ENCODE data around the gene SPEF2. TPM values are rescaled to one million over a fixed set of nuclear protein-coding genes. Genes with fewer than 3 reads are reported as not detected.

SPEF2 gene
- total and polyA plus RNA-seq, 8 donors, result 1.5 to 25.4 (median 3.8) TPM

DNA sequence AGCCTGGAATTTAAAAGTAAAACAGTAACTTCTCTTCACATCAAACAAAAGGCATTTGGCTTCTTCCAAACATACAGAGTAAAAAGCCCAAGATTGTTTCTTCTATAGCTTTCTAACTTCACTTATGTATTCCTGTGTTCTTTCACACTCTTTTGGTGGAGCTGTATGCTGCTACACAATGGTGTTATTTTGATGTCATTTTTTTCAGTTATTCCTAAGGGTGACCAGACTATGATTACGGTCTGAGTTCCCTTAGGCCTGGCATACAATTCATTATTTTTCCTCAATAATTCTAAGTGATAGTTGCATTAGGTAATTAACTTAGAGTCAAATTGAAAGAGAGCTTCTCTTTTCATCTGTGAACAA lies 172.8 kb downstream of the SPEF2 start:
- no peak for DNase-seq
- TF ChIP-seq POLR2AphosphoS5 (IDR thresholded peaks at IDR 0.05) (no peak), POLR2A (IDR thresholded peaks at IDR 0.05) (no peak), EP300 (IDR thresholded peaks at IDR 0.05) (no peak)
- TF ChIP-seq, protein P1, sequence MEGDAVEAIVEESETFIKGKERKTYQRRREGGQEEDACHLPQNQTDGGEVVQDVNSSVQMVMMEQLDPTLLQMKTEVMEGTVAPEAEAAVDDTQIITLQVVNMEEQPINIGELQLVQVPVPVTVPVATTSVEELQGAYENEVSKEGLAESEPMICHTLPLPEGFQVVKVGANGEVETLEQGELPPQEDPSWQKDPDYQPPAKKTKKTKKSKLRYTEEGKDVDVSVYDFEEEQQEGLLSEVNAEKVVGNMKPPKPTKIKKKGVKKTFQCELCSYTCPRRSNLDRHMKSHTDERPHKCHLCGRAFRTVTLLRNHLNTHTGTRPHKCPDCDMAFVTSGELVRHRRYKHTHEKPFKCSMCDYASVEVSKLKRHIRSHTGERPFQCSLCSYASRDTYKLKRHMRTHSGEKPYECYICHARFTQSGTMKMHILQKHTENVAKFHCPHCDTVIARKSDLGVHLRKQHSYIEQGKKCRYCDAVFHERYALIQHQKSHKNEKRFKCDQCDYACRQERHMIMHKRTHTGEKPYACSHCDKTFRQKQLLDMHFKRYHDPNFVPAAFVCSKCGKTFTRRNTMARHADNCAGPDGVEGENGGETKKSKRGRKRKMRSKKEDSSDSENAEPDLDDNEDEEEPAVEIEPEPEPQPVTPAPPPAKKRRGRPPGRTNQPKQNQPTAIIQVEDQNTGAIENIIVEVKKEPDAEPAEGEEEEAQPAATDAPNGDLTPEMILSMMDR (IDR thresholded peaks at IDR 0.05), result no peak
- Histone ChIP-seq H3K27ac (no peak overlapping the region), H3K9me3 (no peaks in the 10 kb centered on the region), H3K4me3 (no peak overlapping the region), H3K27me3 (no peaks in the 10 kb centered on the region), H3K4me1 (no peaks in the 10 kb centered on the region), H3K36me3 (no peaks in the 10 kb centered on the region)
- WGBS, 5 donors, result 81 to 90% (median 87%) methylated on average over 1 of the region's 1 CpG
- intact Hi-C loops (cut with DNase I; ENCODE audit: low total_unique reads), result no loop called here

DNA sequence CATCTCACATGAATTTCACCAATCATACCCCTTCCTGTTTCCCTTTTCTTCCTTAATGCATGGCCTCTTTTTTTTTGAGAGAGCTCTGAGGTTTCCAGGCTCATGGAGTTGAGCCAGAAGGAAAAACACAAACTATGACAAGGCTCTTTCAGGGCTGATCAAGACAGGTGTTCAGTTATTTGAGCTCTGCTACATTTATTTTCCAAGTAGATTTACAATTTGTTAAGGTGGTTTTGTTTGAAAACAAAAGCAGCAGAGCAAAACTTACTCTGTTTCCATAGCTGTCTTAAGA lies 176.6 kb downstream of the SPEF2 start:
- intact Hi-C loops (cut with DNase I; ENCODE audit: low total_unique reads), result no loop called here
- DNase-seq, result no peak
- Histone ChIP-seq H3K4me3 (no peak overlapping the region), H3K4me1 (peaks cover 0 to 8% (median 3%) of the 10 kb centered on the region in 4 donors), H3K9me3 (no peaks in the 10 kb centered on the region), H3K27me3 (no peaks in the 10 kb centered on the region), H3K36me3 (no peaks in the 10 kb centered on the region), H3K27ac (no peak overlapping the region)
- TF ChIP-seq, protein P1 (IDR thresholded peaks at IDR 0.05), result no peak

DNA sequence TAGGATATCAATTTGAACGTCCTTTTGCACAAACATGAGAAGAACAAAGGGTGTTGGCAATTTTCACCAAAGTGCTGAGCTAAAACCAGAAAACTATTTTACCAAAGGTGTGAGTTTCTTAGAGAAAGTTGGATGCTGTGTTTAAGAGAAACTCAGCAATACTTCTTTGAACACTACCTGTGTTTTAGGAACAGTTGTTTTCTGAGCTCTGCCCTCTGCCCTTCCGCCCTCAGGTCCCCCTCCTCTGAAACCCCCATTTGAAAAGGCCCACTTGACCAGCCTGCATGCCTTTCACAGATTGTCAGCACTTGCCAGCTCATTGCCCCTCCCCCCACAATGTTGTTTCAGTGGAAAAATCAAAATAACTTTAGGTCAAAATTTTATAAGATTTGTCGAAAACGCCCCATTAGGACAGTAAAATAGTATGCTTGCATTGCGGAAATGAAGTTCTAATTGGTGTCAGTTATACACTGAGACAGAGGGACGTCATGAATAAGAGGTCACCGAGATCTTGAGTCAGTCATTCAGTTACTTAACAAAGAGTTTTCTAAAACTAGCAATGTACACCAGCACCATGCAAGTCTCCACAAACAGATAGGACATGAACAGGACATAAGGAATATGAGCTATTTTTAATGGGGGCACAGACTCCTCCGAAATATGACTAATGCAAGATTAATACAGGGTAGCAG lies 177.2 kb downstream of the SPEF2 start:
- Histone ChIP-seq H3K4me1 (peaks cover 0 to 8% (median 3%) of the 10 kb centered on the region in 4 donors), H3K36me3 (no peaks in the 10 kb centered on the region), H3K27ac (no peak overlapping the region), H3K27me3 (no peaks in the 10 kb centered on the region), H3K9me3 (no peaks in the 10 kb centered on the region), H3K4me3 (no peak overlapping the region)
- 73 to 83% (median 79%) methylated on average over 8 of the region's 8 CpGs for WGBS, 5 donors
- no peak for DNase-seq
- intact Hi-C loops (cut with DNase I; ENCODE audit: low total_unique reads), result no loop called here
- TF ChIP-seq POLR2A (IDR thresholded peaks at IDR 0.05) (no peak), EP300 (IDR thresholded peaks at IDR 0.05) (no peak), POLR2AphosphoS5 (IDR thresholded peaks at IDR 0.05) (no peak)
- TF ChIP-seq, protein P1 (IDR thresholded peaks at IDR 0.05), result no peak

DNA sequence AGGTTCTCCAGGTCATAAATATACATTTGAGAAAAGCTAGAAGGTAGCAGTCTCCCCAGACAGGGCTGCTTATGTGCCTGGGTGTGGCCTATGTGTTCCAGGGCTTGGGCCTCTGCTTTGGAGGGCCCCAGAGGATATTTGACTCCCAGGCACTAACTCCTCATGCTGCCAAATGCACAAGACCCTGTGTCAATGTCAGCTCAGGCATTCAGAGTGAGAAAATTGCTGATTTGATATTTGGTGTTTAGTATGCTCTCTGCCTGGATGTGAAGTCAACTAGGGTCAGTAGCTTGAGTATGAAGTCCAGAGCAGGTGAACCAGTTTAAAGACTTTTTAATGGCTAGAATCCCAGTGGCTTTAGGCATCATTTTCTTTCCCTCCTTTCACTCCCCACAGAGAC lies 181.5 kb downstream of the SPEF2 start:
- no peaks in the 10 kb centered on the region for H3K27me3 ChIP-seq
- H3K4me3 ChIP-seq, result no peak overlapping the region
- no peak for DNase-seq
- no peaks in the 10 kb centered on the region for H3K9me3 ChIP-seq
- H3K36me3 ChIP-seq, result no peaks in the 10 kb centered on the region
- H3K4me1 ChIP-seq, result peaks cover 0 to 18% (median 7%) of the 10 kb centered on the region in 4 donors
- TF ChIP-seq POLR2A (IDR thresholded peaks at IDR 0.05) (no peak), POLR2AphosphoS5 (IDR thresholded peaks at IDR 0.05) (no peak), EP300 (IDR thresholded peaks at IDR 0.05) (no peak)
- TF ChIP-seq, protein P1 (IDR thresholded peaks at IDR 0.05), result no peak
- intact Hi-C loops (cut with DNase I; ENCODE audit: low total_unique reads), result no loop called here
- no peak overlapping the region for H3K27ac ChIP-seq
